HG03342 (cell line): ENCODE data around the gene P4HA2.

Source experiments
- ATAC-seq: cut with Tn5 transposase; IDR thresholded peaks from one replicate; pipeline ENCODE4 v1.9.1; 2021; ENCODE audit warnings: mild to moderate bottlenecking, moderate library complexity; ENCODE audit not compliant: unreplicated experiment

P4HA2 gene

DNA sequence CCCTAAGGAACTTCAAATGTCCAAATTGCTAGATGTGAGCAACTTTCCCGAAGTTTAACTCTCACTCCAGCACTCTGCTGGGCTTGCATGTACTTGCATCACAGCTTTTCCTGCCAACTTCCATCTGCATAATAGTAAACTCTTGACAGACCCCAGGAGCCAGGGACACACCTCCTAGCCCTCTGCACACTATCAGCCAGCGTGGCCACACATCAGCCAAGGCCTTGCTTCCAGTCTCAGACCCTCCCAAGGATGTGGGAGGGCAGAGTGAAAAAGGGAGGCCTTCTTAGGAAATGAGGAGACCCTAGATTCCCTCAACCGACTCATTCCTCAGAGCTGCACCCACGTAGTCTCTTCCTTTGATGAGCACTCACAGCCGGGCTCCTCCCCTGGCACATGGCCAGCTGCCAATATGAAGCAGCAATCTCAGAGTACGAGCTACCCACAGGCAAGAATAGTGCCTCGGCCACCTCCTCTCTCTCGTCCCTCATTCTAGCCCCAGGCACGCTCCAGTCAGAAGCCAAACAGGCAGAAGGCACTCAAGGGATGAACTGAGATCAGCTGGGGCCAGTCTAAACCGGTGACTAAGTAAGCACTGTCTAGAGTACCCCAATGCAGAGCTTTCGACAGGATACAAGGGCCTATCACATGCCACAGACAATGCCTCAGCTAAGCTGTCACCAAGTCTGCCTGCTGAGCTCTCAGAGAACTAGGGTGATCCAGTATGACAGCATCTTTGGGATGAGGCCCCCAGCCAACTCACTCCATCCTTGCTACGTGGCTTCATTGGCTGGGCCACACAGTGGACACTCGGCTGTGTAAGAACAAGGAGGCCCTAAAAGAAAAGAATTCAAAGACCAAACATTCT lies 2.3 kb downstream of the P4HA2 start:
- ATAC-seq = no peak

DNA sequence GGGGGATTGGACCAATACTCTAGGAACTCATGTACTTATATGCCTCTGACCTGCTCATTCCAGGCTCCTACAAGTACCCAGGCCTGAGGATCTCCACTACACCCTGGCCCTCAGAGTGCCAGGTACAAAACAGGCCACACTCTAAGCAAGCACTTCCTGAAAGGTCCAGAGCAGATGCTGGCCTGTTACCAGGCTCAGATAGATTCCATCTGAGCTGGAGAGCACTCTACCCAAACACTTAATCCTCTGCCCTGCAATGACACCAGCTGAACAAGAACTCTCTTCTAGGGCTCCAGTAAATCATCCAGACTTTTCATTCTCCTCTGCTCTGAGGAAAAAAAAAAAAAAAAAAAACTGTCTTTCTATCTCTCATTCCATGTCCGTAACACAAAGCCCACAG lies 2.9 kb downstream of the P4HA2 start:
- ATAC-seq = no peak

DNA sequence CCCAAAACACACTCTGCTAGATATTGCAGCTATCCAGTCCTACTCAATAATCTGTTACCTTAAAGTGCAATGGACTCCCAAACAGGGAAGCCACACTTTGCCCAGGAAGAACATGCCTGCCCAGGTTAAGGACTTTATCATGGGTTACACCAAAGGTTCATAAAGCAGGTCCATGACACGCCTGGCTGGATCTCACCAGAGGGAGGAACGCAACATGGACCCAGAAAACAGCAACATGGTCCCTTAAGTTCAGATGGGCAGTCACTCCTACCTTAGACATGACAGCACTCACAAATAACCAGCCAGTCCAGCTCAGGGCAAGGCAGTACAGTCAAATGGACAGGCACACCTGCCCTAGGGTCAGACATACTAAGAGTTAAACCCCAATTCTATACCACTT lies 3.8 kb downstream of the P4HA2 start:
- no peak for ATAC-seq

DNA sequence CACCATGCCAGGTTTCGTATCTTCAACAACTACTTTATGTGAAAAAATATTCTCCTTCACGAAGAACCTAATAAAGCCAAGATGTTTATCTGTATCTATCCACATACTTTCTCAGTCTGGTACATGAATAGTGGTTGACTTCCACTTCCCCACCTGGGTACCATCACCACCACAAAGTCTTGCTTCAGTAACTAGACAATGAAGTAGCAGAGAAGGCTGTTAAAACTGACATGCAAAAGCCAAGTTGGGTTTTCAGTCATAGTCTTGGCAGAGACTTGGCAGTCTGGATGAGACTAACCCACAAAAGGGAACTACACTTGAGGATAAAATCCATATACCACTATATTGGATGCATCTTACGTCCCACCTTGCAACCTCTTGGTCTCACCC lies 5.0 kb downstream of the P4HA2 start:
- ATAC-seq = peak; percentile 77

DNA sequence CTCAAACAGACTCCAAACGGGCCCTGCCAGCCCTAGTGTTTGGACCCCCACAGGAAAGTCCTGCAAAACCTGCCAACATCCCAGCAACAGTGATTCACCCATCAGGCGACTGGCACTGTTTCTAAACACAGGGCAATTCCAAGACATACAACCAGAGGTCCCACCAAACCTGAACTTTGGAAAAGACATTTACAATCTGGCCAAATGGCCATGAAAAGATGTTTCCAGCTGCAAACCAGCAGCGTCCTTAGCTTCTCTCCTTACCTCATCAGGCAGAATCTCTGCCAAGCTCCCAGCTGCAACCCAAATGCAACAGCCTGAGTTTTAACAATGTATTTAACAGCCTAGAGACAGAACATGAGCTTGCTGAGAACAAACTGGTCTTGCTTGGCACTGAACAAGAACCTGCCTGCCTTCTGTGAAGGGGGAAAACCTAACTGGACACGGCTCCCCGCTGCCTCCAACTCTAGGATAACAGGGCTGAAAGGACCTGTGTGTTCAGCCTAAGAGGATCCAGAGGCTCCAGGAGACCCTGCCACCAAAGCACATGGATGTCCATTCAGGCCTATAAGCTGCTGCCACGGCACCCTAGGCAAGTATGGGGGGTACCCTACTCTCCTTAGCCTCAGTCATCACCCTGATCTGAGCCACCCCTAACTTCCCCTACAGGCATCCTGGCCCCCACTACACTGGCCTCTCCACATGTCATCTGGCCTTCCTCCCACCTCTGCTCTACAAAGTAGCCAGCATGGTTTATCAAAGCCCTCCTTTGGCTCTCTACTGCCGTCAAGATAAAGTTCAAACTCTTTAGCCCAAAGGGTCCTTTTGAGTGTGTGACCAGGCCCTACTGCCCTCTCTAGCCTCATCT lies 5.6 kb downstream of the P4HA2 start:
- ATAC-seq = no peak

DNA sequence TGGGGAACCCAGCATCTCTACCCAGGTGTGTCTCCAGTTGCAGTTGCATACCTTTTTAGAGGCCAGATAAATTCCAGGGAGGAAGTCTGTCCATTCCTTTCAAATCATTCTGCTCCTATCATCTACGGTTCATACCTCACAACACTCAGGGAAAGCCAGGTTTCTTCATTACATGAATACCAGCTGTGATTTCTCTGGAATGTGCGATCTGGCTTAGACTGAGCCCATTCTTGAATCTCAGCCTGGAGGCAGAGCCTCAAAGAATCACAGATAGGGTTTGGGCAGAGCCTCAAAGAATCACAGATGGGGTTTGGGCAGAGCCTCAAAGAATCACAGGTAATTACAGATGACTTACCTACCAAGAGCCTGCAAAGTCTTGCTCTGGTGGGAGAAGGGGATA lies 7.2 kb downstream of the P4HA2 start:
- ATAC-seq = no peak

DNA sequence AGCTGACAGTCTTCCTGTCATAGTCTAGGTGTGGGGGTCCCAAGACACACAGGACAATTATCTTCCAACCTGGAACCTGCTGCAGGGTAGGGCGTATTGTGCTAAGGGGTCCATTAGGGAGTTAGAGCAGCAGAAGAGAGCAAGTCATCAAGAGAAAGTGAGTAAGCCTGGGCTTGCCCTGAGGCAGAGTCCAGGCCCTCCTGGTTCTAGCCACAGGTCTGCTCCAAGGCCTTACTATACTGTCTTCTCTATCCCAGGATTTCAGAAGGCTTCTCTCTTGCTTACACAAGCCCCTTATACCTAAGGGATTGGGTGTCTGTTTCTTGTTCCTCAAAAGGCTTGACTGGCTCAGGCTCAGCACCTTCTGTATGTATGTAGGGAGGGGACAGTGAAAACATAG lies 7.7 kb downstream of the P4HA2 start:
- no peak for ATAC-seq

DNA sequence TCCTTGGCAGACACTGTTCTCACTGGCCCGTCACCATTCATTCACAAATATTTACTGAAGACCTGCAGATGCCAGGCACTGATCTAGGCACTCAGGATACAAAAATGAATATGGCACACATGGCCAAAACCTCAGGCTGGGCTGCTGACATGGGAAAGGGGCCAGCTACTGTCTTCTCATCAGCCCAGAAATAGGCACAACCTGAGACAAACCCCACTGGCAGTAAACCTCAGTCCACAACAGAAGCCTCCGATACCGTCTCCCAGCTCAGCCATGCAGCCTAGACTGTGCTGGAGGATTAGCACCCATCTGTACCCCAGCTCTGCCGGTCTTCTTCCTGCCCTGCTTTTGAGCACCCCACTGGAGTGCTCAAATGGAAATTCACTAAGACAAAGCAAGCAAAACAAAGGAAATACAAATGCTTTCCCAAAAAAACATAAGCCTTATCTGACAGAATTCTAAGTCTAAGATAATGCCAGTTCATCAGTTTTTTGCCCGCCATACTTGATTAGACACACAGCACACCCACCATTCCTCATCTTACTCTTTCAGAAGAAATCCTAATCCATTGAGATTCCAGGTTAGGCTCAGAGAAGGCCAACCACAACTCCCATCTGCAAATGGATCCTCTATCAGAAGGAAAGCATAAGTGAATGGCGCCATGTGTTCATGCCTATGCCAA lies 8.2 kb downstream of the P4HA2 start:
- ATAC-seq = no peak

DNA sequence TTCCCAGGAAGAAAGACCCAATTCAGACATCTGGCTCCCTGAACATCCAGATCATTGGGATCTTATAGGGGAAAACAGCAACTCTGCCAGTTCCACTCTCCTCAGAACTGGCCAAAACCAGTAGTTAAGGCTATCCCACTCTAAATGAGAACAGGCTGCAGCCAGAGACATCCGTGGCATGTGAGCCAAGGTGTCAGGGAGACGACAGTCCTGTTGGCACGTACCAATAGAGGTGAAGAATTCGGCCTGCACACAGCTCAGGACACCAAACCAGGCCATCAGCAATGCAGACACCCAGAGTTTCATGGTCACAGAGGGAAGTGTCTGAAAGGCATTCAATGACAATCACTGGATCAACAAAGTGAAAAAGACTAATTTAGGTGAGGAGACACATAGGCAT lies 9.3 kb downstream of the P4HA2 start:
- ATAC-seq = no peak

DNA sequence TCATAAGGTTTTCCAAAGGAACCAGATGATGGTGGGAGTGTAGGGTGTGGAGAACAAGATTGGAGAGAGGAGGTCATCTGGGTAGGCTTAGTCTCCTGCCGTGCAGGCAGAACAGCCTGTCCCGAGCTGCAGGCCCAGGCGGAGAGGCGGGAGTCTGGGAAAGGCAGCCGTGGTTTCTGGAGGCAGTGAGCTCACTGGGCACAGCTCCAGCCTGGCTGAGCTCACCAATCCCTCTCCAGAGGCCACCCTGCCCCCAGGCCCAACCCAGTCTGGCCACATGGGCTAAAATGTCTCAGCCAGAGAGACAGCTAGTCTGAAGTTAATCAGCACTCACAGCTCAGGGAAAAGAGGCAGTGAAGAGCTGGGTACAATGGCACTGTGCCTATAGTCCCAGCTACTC lies 12.3 kb downstream of the P4HA2 start:
- ATAC-seq = no peak

DNA sequence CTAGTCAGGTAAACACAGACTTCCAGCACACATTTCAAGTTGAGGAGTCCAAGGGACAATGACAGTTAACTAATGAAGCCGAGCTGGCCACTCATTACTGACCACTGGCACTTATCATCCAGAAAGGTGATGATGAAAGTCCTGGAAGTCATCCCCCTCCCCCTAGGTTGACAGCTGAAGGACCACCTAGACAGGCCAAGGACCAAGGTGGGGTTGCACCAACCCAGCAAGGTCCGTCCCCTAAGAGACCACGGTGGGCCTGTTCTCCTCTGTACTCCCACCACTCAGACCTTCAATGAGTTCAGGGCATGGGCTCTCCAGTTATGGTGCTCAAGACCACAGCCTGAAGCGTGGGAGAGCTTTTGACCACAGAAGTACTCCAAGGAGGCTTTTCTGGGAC lies 13.2 kb downstream of the P4HA2 start:
- no peak for ATAC-seq

DNA sequence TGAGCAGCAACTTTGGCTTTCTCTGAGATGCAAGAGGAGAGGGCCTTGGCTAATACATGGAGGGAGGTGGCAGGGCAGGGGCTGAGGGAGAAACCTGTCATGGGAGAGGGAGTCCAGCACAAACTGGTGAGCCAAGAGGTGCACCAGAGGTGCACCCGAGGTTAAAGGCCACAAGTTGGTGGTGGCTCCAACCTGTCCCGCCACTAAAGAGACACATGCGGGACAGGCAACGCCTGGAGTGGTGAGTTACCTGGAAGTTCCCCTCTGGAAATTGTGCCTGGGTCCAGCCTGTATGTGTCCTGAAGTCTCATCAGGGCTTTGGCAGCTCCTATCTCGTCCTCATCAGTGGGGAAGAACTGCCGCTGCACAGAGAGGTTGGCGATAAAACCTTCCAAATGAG lies 14.0 kb downstream of the P4HA2 start:
- no peak for ATAC-seq

DNA sequence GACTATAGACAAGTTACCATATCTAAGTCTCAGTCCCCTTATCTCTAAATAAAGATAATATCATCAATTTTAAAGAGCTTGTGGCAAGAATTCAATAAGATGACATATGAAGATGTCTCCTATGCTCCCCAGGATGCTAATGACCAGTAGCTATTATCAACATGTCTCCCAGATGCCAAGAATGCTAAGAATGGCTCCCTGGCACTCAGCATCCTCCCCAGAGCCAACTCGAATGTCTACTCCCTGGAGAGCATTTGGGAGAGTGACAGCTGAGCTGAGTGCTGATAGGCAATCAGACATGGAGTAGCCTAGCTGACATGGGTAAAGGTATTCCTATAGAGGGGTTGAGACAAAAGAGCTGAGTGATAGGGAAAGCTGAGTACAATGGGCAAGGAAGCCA lies 15.9 kb downstream of the P4HA2 start:
- no peak for ATAC-seq

DNA sequence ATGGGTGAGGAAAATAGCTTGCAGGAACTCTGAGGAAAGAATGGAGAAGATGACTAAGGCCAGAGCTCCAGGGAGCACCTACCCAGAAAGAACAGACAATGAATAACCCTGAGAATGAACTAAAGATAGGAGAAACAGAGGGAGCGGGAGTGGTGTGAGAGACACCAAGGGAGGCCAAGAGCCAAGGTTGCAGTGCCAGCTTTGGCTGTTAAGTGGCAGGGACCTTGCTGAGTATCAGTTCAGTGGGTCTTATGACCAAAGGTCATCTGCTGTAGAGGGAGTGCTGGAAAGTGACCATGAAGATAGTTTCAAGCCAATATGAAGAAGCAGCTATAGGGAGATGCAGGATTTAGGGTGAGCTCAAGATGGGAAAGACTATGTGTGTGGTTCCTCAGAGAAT lies 16.7 kb downstream of the P4HA2 start:
- ATAC-seq = no peak

DNA sequence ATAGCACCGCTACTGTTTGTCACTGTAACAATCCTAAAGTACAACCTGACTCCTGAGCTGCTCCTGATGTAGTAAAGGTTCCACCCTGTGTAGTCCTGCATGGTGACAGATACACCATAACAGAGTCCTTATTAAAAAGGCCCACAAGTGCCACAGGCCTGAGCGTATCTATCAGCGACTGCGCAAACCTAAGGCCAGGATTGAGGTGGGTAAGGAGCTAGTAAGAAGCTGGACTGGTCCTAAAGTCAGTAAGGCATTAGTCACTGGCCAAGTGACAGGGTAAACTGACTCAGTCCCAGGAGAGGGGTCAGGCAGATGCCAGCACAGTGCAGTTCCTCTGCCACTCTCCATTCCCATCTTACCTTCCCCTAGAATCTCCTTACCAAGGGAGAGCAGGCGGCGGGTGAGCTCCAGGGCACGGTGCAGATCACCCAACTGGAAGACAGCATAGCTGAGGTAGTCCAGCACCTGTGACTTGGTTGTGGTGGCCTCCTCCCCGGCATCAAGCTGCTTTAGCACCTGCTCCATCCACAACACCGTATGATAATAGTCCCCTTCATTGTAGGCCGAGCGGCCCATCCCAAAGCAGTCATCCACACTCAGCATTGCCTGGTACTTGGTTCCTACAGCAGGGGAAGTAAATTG lies 17.6 kb downstream of the P4HA2 start:
- no peak for ATAC-seq

DNA sequence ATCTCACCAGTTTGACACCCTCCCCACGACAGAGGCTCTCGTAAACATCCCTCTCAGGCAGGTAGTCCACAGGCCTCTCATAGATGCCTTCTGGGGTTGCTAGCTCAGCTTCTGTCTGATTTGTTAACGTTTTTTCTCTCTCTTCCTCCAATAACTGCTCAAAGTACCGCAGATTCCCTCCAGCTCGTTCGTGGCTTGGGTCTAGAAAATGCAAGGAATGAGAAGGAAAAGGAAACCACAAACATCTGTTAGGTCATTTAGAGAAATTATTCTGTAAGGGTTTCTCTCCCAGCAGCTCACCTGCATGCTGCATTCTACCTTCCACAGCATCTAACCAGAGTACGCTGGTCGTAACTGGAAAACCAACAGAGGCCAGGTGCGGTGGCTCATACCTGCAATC lies 18.5 kb downstream of the P4HA2 start:
- no peak for ATAC-seq

DNA sequence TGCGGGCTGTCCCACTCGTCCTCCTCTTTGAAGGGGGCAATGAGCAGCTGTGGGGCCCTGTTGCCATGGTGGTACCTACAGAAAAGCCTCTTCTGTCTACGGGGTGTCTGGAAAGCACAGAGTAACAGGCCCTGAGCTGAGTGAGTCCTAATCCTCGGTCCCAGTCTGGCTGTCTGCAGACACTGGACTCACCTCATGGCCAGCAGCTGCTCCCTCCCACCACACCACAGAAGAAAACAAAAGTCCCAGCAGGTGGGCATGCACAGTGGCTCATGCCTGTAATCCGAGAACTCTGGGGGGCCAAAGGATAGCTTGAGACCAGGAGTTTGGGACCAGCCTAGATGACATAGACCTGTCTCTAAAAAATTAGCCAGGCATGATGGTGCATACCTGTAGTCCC lies 19.9 kb downstream of the P4HA2 start:
- no peak for ATAC-seq

DNA sequence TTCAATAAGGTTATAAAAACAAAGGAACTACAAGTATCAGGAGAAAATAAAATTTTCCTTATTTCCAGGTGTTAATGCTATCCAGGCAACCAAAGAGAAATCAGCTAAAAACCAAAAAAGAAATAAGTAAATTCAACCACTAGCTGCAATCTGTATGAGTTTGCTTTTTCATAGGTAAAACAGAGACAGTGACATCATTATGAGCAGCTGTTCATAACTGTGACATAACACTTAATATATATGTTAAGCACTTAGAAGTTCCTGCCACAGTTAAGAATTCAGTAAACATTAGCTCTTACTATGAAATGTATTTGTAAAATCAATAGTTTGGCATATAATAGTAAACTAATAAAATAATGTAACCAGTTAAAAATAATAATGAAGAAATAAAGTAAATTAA lies 20.9 kb downstream of the P4HA2 start:
- ATAC-seq = no peak

DNA sequence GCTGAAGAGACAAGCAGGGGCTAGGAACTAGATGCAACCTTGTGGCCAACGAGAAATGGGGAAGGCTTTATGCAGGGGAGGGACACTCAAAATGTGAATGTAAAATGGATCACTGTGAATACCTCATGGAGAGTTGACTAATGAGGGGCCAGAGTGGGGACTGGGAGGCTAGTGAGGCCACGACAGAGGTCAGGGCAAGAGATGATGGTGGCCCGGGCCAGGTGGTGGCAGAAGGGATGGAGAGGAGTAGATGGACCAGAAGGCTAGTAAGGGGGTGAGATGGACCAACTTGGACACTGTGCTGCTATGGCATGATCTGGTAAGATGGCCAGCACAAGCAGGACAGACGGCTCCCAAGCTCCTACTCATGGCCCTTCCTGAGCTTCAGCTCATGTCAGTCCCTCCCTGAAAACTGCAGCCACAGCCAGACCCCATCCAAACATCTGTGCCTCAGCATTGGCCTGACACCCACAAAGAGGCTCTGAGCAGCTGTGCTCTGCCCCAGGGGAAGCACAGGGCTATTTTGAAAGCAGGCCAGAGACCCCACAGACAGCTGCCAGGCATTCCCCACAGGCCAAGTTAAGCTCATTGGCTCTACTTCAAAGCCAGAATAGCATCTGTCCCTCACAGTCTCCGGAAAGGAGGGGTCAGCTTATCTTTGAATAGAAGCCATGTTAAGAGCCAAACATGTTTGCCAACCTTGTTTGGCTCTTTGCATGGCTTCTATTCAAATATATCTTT lies 22.1 kb downstream of the P4HA2 start:
- ATAC-seq = no peak

DNA sequence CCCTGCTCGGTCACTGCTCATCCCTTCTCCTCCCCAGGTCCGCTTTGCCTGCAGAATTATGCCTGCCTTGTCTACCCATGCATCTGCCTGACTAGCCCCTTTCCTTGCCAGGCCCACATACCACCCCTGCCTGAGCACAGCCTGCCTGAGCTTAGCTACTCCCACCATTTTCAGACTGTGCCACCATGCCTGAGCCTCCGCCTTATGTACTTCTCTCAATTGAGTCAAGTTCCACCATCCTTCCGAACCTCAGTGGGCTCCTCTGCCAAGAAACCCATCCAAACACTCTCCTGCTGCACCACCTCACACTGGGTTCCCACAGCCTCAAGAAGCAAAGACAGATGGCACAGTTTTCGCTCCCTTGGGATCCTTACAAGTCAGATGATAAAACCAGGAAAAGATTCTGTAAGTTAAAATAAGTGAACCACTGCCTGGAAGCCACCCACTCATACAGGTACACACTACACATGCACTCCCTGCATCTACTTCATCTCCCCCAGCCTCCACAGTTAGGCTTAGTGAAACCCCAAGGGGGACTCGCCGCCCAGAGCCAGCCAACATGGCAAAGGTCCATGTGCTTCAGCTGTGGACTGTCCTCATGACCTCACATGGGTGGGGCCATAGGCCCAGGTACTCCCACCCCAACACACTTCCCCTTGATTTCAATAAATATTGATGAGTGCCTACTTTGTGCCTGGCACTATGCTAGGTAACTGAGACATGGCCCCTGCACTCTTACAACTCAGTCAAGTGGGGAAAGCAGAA lies 23.1 kb downstream of the P4HA2 start:
- ATAC-seq = no peak
